BJ (cell line): ENCODE data around the gene FAAP24. TPM values are rescaled to one million over a fixed set of nuclear protein-coding genes. Genes with fewer than 3 reads are reported as not detected.
"Not testable (repeated sequence)": the region's sequence is repeated elsewhere in the genome, so short reads cannot be mapped to it uniquely, and the experiment has no call there.

Experiments used
- CTCF ChIA-PET: fragments of 350-600 bp; formaldehyde crosslinking; extraction: SDS; loops from one replicate; lab custom pipeline; 2021; ENCODE audit warnings: antibody characterized with exemption, inconsistent platforms; lab: Yijun Ruan, JAX
- POLR2A ChIA-PET: fragments of 300-600 bp; sonication (Branson Sonifier 250); formaldehyde crosslinking; extraction: SDS; loops from one replicate; lab custom pipeline; 2021; ENCODE audit warnings: antibody characterized with exemption; lab: Charles Lee
- DNase-seq: peaks from one replicate; pipeline ENCODE4 v3.0.0-alpha.2; 2011; ENCODE audit warnings: low read depth
- H3K27me3 ChIP-seq: 2 replicates; pipeline ENCODE4 v1.6.0; 2011; ENCODE audit warnings: low read length; ENCODE audit not compliant: control insufficient read depth, insufficient read depth
- H3K36me3 ChIP-seq: 2 replicates; pipeline ENCODE4 v1.5.1; 2011; ENCODE audit warnings: low read length; ENCODE audit not compliant: control insufficient read depth, insufficient read depth
- H3K4me3 ChIP-seq: 2 replicates; pipeline ENCODE4 v1.5.1; 2011; ENCODE audit warnings: low read depth, mild to moderate bottlenecking, control low read depth, low read length
- CTCF ChIP-seq: IDR thresholded peaks from 2 replicates; pipeline ENCODE4 v1.5.1; 2011; ENCODE audit warnings: low read depth, mild to moderate bottlenecking, control low read depth, inconsistent platforms, low read length, moderate library complexity; ENCODE audit not compliant: insufficient read depth
- polyA plus RNA-seq: library from polyadenylated mRNA; depleted of rRNA; stranded (reverse); fragments of >200 nt; gene quantifications from 2 replicates; pipeline ENCODE4 v1.2.3, GENCODE V29; 2011

The FAAP24 gene
- polyA plus RNA-seq, 1 experiment = 5.5 TPM

- CTCF ChIA-PET = no interaction called here
- no peak for DNase-seq
- POLR2A ChIA-PET = no interaction called here
These were observed 36.4 kb upstream of the FAAP24 start for GRCh38 chr19:32935629-32936028.

GRCh38 chr19:32936065-32936464 is 36.0 kb upstream of the FAAP24 start:
- Histone ChIP-seq H3K4me3 (no peak overlapping the region), H3K36me3 (peaks cover 10% of the 10 kb centered on the region), H3K27me3 (no peaks in the 10 kb centered on the region)
- DNase-seq = no peak
- ChIA-PET CTCF (no interaction called here), POLR2A (no interaction called here)
- TF ChIP-seq CTCF = no peak

More at GRCh38 chr19:32935629-32936028, 36.4 kb upstream of the FAAP24 start:
- Histone ChIP-seq H3K36me3 (peaks cover 10% of the 10 kb centered on the region), H3K4me3 (no peak overlapping the region), H3K27me3 (no peaks in the 10 kb centered on the region)
- no peak for TF ChIP-seq CTCF

- CTCF ChIA-PET = interaction anchor here (0.8 to 1.1 kb wide), 2 partner anchors 17 to 57 kb away, joined by 3 read pairs; no protein-coding TSS in a partner anchor
- peaks cover 19% of the 10 kb centered on the region for H3K36me3 ChIP-seq
- H3K4me3 ChIP-seq, DNase-seq, POLR2A ChIA-PET, H3K27me3 ChIP-seq: not testable (repeated sequence)
These were observed 30.8 kb upstream of the FAAP24 start for GRCh38 chr19:32941273-32941672.

- no peak for DNase-seq
- no peak overlapping the region for H3K4me3 ChIP-seq
- ChIA-PET CTCF (interaction anchor here (1.2 kb wide), 1 partner anchor 21 kb away, joined by 3 read pairs; no protein-coding TSS in a partner anchor), POLR2A (no interaction called here)
- no peak for TF ChIP-seq CTCF
- peaks cover 18% of the 10 kb centered on the region for H3K36me3 ChIP-seq
- no peaks in the 10 kb centered on the region for H3K27me3 ChIP-seq
These were observed 26.8 kb upstream of the FAAP24 start for GRCh38 chr19:32945260-32945659.

- POLR2A ChIA-PET = no interaction called here
- no peak for TF ChIP-seq CTCF
- no peak for DNase-seq
- Histone ChIP-seq H3K4me3 (no peak overlapping the region), H3K36me3 (peaks cover 7% of the 10 kb centered on the region), H3K27me3 (no peaks in the 10 kb centered on the region)
- CTCF ChIA-PET = interaction anchor here (0.7 kb wide), 2 partner anchors 9 to 109 kb away, joined by 3 read pairs; no protein-coding TSS in a partner anchor
These were observed 5.3 kb upstream of the FAAP24 start for GRCh38 chr19:32966750-32967149.

- DNase-seq = no peak
- Histone ChIP-seq H3K27me3 (no peaks in the 10 kb centered on the region), H3K36me3 (peaks cover 5% of the 10 kb centered on the region), H3K4me3 (no peak overlapping the region)
- no peak for TF ChIP-seq CTCF
- POLR2A ChIA-PET = no interaction called here
- CTCF ChIA-PET = no interaction called here
These were observed 2.5 kb upstream of the FAAP24 start for GRCh38 chr19:32969549-32969948.
